ENCODE results near the gene PDE3A.

GRCh38 chr12:20572451-20572850 lies 204.1 kb downstream of the PDE3A start:
- TF ChIP-seq CTCF (conservative IDR thresholded peaks at IDR 0.05; ENCODE audit: low read depth, low read length): no peak
- TF ChIP-seq EZH2phosphoT487 (IDR thresholded peaks at IDR 0.05; ENCODE audit: borderline replicate concordance, low read length): no peak
- TF ChIP-seq EZH2 (IDR thresholded peaks at IDR 0.05; ENCODE audit: low read length, unreplicated experiment): no peak

All from PC-3 (cell line).